ENCODE measurements around the gene PLA2G2F. TPM values are rescaled to one million over a fixed set of nuclear protein-coding genes. Genes with fewer than 3 reads are reported as not detected.
A peak's percentile ranks its signal among the peaks of the same experiment; 100 is the strongest.

PLA2G2F gene
- total and polyA plus RNA-seq, 2 experiments from 2014 or later: not detected

- Histone ChIP-seq H2AFZ (no peak overlapping the region), H3F3A (replicated peaks; ENCODE audit: low read depth) (no peaks in the 10 kb centered on the region), H3K4me2 (no peak overlapping the region), H3K27ac (ENCODE audit: low read depth) (no peak overlapping the region), H3K4me3 (no peak overlapping the region), H3K27me3 (ENCODE audit: insufficient read depth) (no peaks in the 10 kb centered on the region), H3K79me2 (replicated peaks; ENCODE audit: insufficient read depth) (no peaks in the 10 kb centered on the region), H3K36me3 (ENCODE audit: insufficient read depth) (no peaks in the 10 kb centered on the region; the same call in 1 of the 2 replicates), H3K4me1 (ENCODE audit: insufficient read depth) (no peaks in the 10 kb centered on the region), H4K20me1 (replicated peaks; ENCODE audit: insufficient read depth) (no peaks in the 10 kb centered on the region), H3K9me2 (ENCODE audit: insufficient read depth) (no peaks in the 10 kb centered on the region)
- ATAC-seq (no peak), DNase-seq (ENCODE audit: low spot score) (peak; percentile 21)
- peaks cover 61% of the 10 kb centered on the region for H3K9me3 Mint-ChIP-seq
- H3K27me3 Mint-ChIP-seq (ENCODE audit: insufficient read depth, low read depth, poor library complexity): peaks cover 3% of the 10 kb centered on the region
- H3K36me3 Mint-ChIP-seq (ENCODE audit: low read depth): peaks cover 41% of the 10 kb centered on the region
- H3K4me1 Mint-ChIP-seq: 0 out of 3 replicates have a peak, but pooled peaks cover 2% of the 10 kb centered on the region
- no peak overlapping the region for H3K4me3 Mint-ChIP-seq
- TF ChIP-seq EZH2phosphoT487 (IDR thresholded peaks at IDR 0.05; ENCODE audit: unreplicated experiment) (no peak), REST (IDR thresholded peaks at IDR 0.05; ENCODE audit: unreplicated experiment) (no peak), POLR2AphosphoS5 (IDR thresholded peaks at IDR 0.05; ENCODE audit: low read depth) (no peak), CTCF (conservative IDR thresholded peaks at IDR 0.05; ENCODE audit: low read depth in 2 of 2) (no peak), JUNB (IDR thresholded peaks at IDR 0.05; ENCODE audit: unreplicated experiment) (no peak), NANOG (IDR thresholded peaks at IDR 0.05; ENCODE audit: borderline replicate concordance) (no peak), ZNF331 (CRISPR knock-in tag; IDR thresholded peaks at IDR 0.05; ENCODE audit: low read depth) (no peak), STAT1 (IDR thresholded peaks at IDR 0.05; ENCODE audit: unreplicated experiment) (no peak), CREB1 (CRISPR knock-in tag; IDR thresholded peaks at IDR 0.05; ENCODE audit: low read depth) (no peak), ETS1 (IDR thresholded peaks at IDR 0.05) (no peak), ZNF462 (CRISPR knock-in tag; IDR thresholded peaks at IDR 0.05) (no peak), EZH2 (IDR thresholded peaks at IDR 0.05; ENCODE audit: low read depth, unreplicated experiment) (no peak), ZNF114 (CRISPR knock-in tag; IDR thresholded peaks at IDR 0.05) (no peak)
- no peak overlapping the region for H3K27ac Mint-ChIP-seq
These were observed 42.2 kb upstream of the PLA2G2F start for GRCh38 chr1:20096840-20097447.
